GM19043 (cell line): Measurements from ENCODE around the gene KCND3.
"Not testable (repeated sequence)": the region's sequence is repeated elsewhere in the genome, so short reads cannot be mapped to it uniquely, and the experiment has no call there.

Experiments
- ATAC-seq: cut with Tn5 transposase; IDR thresholded peaks from one replicate; pipeline ENCODE4 v1.9.1; 2021; ENCODE audit warnings: low read depth; ENCODE audit not compliant: unreplicated experiment

KCND3 gene

DNA sequence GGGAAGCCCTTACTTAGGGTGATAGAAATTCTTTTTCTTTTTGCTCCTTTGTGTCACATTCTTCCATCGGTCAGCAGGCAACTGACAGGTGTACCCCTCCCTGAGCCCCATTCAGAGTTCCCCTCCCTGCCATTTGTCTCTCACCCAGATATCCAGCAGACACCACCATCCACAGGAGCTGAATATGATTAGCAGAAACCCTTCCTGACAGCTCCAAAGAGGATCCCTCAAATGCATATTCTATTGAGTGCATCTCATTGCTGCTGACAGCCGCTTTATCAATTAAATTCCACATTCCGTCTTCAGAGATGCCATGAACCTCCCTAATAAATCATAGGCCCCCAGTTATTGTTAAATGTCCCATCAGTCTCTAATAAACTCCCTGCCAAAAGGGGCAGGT lies 239.8 kb downstream of the KCND3 start:
- ATAC-seq: no peak

DNA sequence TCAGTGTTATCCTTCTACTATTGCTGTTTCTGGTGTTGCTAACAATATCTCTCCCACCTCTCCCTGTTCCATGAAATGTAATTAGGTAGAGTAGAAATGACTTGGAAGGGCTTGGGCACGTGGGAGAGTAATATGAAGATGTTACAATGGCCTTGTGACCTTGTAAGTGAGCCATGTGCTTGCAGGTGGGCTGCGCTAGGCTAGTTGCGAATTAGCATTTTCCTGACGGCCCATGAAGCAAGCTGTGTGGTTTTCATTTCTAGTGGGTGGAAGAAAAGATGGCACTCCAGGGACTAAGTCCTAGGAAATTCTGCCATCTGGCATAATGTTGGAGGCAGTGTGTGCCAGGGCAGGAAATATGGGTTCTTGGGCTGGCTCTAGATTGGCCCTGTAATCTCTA lies 241.5 kb downstream of the KCND3 start:
- ATAC-seq: no peak

DNA sequence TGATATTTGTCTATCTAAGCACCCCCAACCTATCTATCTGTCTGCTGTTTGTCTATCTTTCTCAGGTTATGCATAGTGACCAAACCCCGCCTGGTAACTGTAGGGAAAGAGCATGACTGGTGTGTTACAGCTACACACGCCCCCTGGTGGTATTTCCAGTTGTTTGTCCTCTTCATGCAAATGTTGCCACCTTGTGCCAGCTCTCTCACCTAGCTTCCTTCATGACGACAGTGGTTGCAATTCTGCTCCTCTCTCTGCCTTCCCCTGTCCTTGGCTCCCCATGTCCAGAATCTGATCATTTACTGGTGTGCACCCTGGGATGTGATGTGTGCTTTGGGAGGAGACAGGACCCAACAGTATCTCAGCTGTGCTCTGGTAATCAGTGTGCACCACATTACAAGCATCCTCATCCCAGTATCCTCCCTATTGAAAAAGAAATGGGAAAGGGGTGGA lies 242.2 kb downstream of the KCND3 start:
- no peak for ATAC-seq

DNA sequence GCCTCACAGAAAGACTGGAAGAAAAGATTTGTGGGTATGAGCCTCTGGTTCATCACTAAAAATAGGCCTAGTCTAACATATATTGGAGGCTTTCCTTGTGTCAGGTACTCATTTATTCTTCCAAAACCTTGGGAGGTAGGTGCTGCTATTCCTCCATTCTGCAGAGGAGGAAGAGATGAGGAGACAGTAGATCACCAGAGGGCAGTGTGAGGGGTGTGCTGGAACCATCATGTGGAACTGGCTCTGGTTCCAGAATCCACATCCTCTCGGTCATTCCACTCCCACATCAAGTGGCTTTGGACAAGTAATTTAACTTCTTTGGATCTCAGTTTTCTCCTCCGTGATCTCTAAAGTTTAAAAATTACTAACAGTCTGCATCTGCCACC lies 242.9 kb downstream of the KCND3 start:
- no peak for ATAC-seq

DNA sequence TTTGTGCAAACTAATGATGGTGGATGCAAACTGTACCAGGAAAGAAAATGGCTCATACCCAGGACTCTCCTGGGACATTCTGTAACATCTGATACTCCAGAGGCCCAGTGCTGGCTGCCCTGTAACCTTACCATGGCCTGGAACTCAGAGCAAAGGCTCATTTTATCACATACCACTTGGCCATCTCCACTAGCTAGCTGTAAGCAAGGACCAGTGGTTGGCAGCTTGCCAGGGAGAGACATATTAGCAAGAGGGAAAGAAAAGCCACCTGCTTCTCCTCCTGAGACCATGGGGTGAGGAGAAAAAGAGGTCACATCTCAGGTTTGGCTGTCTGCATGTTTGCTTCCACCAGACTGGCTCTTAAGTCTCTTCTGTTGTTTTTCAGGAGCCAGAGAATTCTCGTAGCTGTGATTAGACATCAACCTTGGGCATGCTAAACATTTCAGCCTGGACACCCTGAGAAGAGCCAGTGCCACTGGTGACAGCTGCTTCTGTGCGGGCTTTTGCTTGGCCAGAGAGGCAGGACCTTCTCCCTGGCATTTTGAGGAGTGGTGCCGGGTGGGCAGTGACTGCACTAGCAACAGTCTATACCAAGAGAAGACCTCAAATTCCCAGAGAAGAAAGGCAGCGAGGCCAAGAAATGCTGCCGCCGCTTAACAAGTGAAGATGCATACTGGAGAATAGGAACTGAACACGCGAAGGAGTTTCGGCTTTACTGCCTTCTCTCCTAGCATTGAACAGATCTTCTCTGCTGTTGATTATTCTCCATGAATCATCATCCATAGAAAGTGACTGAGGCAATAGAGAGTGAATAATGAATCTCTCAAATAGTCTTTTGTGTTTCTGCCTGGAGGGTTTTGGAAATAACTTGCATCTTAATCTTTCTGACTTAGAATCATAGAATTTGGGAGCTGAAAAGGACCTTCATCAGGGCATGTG lies 243.5 kb downstream of the KCND3 start:
- ATAC-seq: no peak

DNA sequence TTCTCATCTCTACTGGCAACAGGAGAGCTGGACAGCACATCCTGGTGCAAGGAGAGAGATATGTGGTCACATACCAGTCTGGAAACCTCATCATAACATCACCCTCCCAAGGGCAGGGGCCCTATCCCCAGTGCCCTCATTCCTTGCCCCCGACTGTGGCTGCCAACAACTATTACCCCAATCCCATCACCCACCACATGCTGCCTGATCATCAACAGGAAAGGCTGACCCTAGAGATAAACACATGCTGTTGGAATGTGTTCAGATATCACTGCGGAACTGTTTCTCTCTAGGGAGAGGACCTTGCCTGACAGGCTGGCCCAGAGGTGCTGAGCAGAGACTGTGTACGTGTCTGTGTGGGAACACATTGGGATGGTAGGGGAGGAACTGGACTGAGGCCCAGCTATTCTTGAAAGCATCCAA lies 245.8 kb downstream of the KCND3 start:
- ATAC-seq: no peak

DNA sequence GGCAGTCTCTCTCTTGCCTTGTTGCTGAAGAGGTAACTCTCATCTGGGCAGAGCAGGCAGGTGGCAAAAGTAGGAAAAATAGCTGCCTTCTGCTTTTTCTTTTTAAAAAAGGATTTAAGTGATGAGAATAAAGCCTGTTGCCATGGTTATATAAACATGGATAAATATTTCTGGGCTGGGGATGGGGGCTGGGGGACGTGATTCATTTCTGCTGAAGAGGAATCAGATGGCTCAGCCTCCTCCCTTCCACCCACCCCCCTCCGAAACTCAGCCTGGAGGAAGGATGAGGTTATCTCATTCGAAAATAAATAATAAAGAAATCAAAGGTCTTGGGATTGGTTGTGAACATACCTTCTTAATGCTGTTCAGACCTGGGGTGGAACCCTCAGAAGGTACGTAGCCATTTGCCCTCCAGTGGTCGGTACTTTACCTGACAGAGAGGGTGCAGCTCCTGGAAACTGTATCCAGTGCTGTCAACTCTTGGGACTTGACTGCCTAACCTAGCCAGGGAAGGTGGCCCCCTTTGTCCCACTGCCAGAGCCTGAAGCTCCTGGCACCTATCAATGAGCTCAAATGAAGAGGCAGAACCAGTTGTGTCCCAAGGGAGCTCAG lies 246.4 kb downstream of the KCND3 start:
- ATAC-seq: no peak

DNA sequence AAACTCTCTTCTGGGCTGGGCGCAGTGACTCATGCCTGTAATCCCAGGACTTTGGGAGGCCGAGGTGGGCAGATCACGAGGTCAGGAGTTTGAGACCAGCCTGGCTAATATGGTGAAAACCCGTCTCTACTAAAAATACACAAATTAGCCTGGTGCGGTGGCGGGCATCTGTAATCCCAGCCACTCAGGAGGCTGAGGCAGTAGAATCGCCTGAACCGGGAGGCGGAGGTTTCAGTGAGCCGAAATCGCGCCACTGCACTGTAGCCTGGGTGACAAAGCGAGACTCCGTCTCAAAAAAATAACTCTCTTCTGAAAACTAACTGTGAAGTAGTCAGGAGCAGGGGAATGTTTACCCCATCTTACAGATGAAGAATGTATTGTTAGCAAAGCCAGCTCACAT lies 247.2 kb downstream of the KCND3 start:
- not testable (repeated sequence) for ATAC-seq

DNA sequence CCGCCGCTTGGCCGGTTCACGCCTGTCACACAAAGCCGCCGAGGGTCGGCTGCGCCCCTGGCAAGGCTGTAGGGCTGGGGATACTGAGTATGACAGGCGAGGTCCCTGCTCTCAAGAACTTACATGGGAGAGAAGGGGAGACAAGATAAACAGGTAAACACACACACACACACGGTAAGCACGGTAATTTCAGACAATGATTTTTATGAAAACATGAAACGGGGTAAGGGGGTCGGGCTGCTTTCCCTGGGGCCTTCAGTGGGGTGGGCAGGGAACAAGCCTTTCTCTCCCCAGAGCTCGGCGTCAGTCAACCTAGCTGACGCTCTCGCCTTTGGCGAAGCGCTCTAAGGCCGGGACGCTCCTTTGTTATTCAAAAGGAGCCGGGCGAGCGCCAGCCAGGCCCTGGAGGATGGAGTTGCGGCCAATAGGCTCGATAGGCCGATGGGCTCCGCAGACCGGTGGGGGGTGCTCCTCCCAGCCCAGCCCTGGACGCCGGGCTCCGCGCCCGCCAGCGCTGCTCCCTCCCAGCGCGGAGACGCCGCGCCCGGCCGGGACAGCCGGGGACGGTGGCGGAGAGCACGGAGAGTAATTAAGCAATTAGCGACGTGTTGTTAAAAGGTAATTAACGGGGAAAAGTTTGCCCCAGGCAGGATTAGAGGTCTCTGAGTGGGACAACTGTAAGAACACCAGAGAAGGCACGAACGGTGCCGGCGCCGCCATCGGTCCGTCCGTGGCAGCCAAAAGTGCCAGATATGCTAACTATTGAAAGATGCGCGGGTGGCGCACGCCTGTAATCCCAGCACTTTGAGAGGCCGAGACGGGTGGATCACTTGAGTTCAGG lies 249.3 kb downstream of the KCND3 start:
- ATAC-seq: no peak

DNA sequence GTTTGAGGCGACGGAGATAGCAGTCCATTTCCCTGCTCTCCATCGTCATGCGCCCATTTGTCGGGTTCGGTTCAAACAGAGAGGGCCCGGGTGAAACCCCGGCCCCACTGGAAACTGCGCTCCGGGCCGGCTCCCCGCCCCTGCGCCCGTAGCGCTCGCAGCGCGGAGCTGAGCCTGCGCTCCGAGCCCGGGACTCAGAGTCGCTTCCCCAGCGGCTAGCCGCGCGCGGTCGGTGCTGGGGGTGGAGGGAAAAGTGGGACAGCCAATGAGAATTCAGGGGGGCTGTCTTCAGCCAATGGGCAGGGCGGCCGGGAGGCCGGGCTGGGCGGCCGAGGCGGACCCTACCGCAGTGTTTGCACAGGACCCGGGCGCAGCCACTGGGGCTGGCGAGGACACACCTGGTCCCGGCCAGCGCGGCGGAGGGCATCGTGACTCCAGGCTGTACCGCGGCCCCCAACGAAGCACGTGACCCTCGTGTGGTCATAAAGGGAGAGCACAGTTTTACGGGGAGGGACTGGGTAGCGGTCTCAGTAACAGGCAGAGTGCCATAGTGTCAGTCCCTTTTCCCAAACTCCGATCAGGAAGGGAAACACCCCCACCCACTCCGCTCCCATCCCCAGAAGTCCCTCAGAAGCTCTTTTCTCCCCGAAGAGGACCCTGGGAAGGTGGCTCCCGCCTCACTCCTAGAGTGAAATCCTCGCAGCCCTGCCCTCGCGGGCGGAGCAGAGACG lies 250.1 kb downstream of the KCND3 start, which contains the start of gene INKA2:
Gene INKA2, minus strand, starts transcription at position 202 of the 731 bp plus-strand sequence. Its CDS starts 153 bp downstream, at position 49.
- ATAC-seq: peak; percentile 81

DNA sequence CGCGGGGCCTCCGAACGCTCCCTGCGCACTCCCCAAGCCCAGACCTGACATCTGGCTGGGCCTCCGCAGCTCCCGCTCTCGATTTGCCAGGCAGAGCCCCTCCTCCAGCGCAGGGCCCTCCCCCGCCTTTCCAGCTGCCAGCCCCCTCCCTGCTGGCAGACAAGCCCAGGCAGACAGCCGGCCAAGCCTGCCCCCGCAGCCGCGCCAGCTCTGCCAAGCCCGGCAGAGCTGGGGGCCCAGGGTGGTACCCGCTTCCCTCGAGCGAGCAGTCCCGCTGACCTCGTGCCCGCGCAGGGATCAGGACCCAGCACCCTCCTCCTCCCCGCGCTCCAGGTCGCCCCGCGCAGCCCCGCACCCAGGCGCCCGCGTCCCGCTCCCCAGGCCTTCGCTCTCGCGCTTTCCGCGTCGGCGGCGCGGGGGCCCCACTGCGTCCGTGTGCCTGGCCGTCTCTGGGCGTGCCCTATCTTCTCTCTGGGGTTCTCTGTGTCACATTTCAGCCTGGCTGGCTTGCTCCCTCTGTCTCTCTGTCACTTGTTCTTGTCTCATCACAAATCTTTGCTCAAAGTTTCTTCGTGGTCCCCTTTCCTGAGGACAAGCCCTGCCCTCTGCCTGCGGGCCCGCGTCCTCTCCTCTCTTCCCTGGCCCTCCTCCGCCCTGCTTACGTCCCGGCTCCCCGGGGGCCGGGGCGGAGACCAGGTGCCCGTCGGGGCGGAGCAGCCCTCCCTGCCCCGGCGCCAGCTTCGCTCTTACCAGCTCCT lies 250.9 kb downstream of the KCND3 start:
- peak; percentile 34 for ATAC-seq

DNA sequence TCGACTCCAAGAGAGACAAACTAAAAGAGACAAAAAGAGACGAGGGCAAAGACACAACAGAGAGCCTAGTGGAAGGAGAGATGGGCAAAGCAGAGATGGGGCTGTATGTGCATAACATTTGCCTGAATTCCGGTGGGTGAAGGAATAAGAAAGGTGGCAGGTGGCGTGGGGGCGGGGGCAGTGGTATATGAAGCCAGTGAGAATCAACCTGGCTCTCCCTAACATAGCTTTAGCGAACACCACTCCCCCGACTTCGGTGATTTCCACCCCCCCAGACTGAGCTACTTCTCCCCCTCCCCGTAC lies 251.4 kb downstream of the KCND3 start:
- no peak for ATAC-seq

DNA sequence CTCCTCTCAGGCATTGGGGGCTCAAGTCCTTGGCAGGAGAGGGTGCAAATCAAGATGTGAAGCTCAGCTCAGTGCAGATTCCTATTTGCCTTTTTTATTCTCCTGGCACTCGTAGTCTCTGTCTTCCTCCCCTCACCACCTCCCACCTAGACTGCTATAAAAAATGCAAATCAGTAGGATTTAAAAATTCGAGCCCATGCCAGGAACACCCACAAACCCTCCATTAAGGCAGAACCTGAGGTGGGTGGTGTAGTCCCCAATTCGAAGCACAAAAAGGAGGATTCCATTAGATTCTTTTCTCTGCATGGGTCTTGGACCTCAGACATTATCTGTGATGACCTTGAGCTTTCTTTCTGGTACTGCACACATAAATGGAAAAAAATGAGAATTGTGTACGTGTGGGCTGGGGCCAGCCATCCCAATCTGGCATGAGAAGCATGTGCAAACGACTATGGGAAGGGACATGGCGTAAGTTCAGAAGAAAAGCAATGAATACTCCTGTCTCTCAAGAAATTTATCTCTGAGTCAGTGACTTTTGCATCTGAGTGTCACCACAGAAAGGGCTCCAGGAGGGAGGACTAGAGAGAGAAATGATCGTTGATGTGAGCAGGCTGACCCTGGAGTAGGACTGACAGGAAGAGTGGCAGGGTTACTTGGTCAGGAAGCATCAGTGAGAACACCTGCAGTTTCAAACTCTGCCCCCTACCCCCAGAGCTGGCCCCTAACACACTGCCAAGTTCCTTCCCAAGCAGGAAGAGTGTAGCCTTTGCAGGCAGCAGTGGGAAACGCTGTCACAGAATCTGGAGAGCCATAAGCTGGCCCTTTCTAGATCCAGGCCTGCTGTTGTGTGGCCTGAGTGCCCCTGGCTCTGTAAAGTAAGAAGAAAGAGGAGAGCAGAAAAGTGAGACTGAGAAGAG lies 252.0 kb downstream of the KCND3 start:
- no peak for ATAC-seq

DNA sequence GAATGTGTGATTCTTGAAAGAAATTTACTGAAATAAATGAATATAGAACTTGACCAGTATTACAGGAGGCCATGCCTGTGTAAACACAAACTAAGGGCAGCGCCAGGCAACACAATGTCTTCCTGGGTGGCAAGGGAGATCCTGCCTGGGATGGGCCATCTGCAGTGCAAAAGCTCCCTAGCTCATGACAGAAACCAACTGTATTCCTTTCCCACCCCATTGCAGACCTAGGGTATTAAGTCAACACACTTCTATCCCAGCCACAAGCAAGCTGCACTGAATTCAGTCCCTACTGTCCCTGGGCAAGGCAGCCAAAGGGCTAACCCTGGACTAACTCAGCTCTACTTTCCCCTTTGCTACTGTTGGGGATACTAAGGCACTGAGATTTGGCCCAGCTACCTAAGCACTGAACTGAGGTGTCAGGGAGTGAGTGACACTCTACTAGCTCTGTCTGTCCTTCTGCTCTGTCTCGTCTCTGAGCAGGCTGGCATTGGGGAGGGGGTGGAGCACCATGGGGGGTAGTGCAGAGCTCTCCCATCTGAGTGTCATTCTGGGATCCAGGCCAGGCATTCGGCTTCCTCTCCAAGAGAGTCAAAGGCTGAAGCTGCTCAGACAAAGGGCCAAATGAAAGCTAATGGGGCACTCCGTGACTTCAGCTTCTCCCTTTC lies 252.8 kb downstream of the KCND3 start:
- no peak for ATAC-seq

DNA sequence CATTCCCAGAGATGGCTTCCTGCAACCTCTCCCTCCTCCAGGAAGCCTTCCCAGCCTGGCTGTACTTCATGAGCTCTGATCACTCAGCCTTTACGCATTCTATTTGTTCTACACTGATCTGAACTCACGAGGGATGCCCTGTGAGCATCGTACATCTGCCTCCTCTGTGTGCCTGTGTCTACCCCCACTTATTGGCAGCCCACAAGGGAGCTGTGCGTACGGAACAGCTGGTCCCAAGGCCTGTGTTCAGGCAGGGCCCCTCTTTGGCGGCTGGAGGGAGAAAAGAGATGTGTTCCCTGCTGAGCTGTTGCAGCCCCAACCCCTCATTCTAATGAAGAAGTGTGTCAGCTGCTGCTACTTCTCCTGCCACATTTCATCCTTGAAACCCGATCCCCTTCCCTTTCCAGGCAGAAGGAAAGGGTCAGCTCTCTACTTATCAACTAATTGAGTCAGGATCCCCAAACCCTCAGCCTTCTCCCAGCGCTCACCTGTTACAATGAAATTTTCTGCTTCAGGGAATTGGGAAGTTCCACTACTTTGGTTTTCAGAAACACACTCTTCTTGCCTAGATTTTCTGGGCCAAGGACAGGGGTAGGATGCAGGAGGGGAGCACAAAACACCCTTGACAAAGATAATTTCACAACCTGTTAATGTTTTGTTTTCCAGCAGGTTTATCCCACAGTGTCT lies 253.5 kb downstream of the KCND3 start:
- no peak for ATAC-seq

DNA sequence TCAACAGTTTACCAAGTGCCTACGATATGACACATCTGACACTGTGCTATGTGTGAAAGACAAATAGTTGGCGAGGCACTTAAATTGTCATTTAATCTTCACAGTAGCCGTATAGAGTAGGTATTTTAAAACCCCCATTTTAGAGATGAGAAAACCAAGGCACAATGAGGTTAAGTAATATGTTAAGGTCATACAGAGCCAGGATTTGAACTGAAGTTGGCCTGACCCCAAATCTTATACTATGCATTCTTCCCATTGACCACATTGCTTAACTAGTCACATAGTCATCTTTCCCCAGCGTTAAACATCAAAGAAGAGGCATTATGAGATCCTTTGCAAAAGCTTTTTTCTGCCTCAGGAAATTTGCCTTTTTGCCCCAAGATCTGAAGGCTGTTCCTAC lies 254.1 kb downstream of the KCND3 start:
- ATAC-seq: no peak

DNA sequence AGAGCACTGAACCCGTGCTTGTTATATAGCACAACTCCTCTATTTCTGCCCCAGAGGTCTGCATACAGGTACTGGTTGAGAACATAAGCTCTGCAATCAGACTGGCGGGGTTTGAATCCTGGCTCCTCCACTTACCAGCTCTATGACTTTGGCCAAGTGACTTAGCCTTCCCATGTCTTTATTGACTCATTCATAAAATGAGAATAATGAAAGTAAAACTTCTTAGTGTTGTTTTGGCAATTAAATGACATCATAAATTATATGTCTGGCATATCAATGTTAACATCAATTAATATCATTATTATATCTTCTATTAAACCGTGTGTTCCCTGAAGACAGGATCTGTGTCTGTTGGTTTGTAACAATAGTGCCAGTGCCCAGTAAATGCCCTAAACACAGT lies 254.6 kb downstream of the KCND3 start:
- no peak for ATAC-seq

DNA sequence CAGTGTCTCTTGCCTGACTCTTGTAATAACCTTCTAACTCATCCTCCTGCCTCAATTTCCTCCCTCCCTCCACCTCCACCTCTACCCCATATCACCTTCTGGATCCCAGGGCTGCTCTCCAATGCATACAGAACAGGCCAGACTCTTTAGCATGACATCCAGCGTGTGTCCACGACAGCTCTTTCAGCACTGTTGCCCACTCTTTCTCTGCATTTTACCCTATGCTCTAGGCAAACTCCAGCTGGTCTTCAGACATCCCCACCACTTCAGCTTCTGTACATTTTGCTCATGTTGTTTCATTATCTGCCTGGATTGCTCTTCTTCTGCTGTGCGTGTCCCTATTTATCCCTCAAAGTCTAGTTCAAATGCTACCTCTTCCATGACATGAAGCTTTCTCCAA lies 255.0 kb downstream of the KCND3 start:
- no peak for ATAC-seq
